IPS-15b (cell line): Measurements from ENCODE around the gene FAM216A.

Source experiments
- H3K27me3 ChIP-seq: one replicate; pipeline ENCODE4 v1.6.1; 2013; ENCODE audit warnings: low read length; ENCODE audit not compliant: control insufficient read depth, insufficient read depth
- H3K36me3 ChIP-seq: one replicate; pipeline ENCODE4 v1.6.1; 2013; ENCODE audit warnings: low read length; ENCODE audit not compliant: control insufficient read depth, insufficient read depth
- H3K4me1 ChIP-seq: one replicate; pipeline ENCODE4 v1.6.1; 2013; ENCODE audit warnings: mild to moderate bottlenecking, low read length; ENCODE audit not compliant: control insufficient read depth, insufficient read depth
- H3K4me3 ChIP-seq: one replicate; pipeline ENCODE4 v1.5.1; 2013; ENCODE audit warnings: low read depth, low read length
- H3K9ac ChIP-seq: one replicate; pipeline ENCODE4 v1.6.1; 2013; ENCODE audit warnings: low read depth, mild to moderate bottlenecking, low read length
- H3K9me3 ChIP-seq: one replicate; pipeline ENCODE4 v1.6.1; 2013; ENCODE audit warnings: mild to moderate bottlenecking, low read length; ENCODE audit not compliant: control insufficient read depth, insufficient read depth

FAM216A gene

GRCh38 chr12:110531741-110532333 lies 63.2 kb downstream of the FAM216A start:
- H3K36me3 ChIP-seq: peaks cover 4% of the 10 kb centered on the region
- H3K4me3 ChIP-seq: no peak overlapping the region
- no peaks in the 10 kb centered on the region for H3K27me3 ChIP-seq
- no peak overlapping the region for H3K9ac ChIP-seq
- no peaks in the 10 kb centered on the region for H3K4me1 ChIP-seq
- no peaks in the 10 kb centered on the region for H3K9me3 ChIP-seq

GRCh38 chr12:110532644-110533043 lies 64.0 kb downstream of the FAM216A start:
- no peaks in the 10 kb centered on the region for H3K4me1 ChIP-seq
- H3K9me3 ChIP-seq: no peaks in the 10 kb centered on the region
- H3K4me3 ChIP-seq: no peak overlapping the region
- no peaks in the 10 kb centered on the region for H3K27me3 ChIP-seq
- H3K9ac ChIP-seq: no peak overlapping the region
- H3K36me3 ChIP-seq: peaks cover 9% of the 10 kb centered on the region

GRCh38 chr12:110533607-110534006 lies 65.0 kb downstream of the FAM216A start:
- Histone ChIP-seq H3K9me3 (no peaks in the 10 kb centered on the region), H3K27me3 (no peaks in the 10 kb centered on the region), H3K36me3 (peaks cover 17% of the 10 kb centered on the region), H3K4me3 (no peak overlapping the region), H3K9ac (no peak overlapping the region), H3K4me1 (no peaks in the 10 kb centered on the region)

GRCh38 chr12:110534811-110535210 lies 66.2 kb downstream of the FAM216A start:
- Histone ChIP-seq H3K4me1 (no peaks in the 10 kb centered on the region), H3K9ac (no peak overlapping the region), H3K36me3 (peaks cover 21% of the 10 kb centered on the region), H3K4me3 (no peak overlapping the region), H3K9me3 (no peaks in the 10 kb centered on the region), H3K27me3 (no peaks in the 10 kb centered on the region)

- peaks cover 21% of the 10 kb centered on the region for H3K36me3 ChIP-seq
- H3K9ac ChIP-seq: no peak overlapping the region
- H3K4me1 ChIP-seq: no peaks in the 10 kb centered on the region
- H3K4me3 ChIP-seq: no peak overlapping the region
- no peaks in the 10 kb centered on the region for H3K27me3 ChIP-seq
- H3K9me3 ChIP-seq: no peaks in the 10 kb centered on the region
These were observed 68.4 kb downstream of the FAM216A start for GRCh38 chr12:110536834-110537604.

- Histone ChIP-seq H3K9ac (no peak overlapping the region), H3K27me3 (no peaks in the 10 kb centered on the region), H3K36me3 (peaks cover 21% of the 10 kb centered on the region), H3K4me3 (no peak overlapping the region), H3K4me1 (no peaks in the 10 kb centered on the region), H3K9me3 (no peaks in the 10 kb centered on the region)
These were observed 69.2 kb downstream of the FAM216A start for GRCh38 chr12:110537605-110538409.

GRCh38 chr12:110538869-110539622 lies 70.4 kb downstream of the FAM216A start:
- Histone ChIP-seq H3K4me1 (no peaks in the 10 kb centered on the region), H3K9me3 (no peaks in the 10 kb centered on the region), H3K36me3 (peaks cover 21% of the 10 kb centered on the region), H3K27me3 (no peaks in the 10 kb centered on the region), H3K4me3 (no peak overlapping the region), H3K9ac (no peak overlapping the region)
